DOHH2 (cell line): Measurements from ENCODE around the gene FABP3.

Experiments used
- CTCF ChIP-seq: fragments of 200-600 bp; sonication (generic); IDR thresholded peaks from one replicate; pipeline ENCODE4 v1.5.1; 2014; ENCODE audit warnings: antibody characterized with exemption, mild to moderate bottlenecking, low read depth, low read length; ENCODE audit not compliant: poor library complexity, severe bottlenecking
- EZH2phosphoT487 ChIP-seq: fragments of 200-600 bp; sonication (generic); IDR thresholded peaks from 2 replicates; pipeline ENCODE4 v1.6.1; 2017; ENCODE audit warnings: borderline replicate concordance, mild to moderate bottlenecking, antibody characterized with exemption, low read length, moderate library complexity, mixed read lengths

DNA sequence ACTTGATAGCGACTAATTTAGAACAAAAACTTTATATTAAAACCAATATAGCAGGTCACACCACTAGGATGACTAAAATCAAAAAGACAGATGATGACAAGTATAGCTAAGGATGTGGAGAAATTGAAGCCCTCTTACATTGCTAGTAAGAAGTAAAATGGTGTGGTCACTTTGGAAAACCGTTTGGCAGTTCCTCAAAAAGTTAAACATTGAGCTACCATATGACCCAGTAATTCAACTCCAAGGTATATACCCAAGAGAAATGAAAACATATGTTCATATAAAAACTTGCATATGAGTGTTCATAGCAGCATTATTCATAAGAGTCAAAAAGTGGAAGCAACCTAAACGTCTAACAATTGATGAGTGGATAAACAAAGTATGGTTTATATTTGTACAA lies 27.1 kb upstream of the FABP3 start:
- no peak for TF ChIP-seq CTCF
- no peak for TF ChIP-seq EZH2phosphoT487
